HG02870 (cell line): ENCODE measurements around the gene ELANE.
"Not testable (repeated sequence)": the region's sequence is repeated elsewhere in the genome, so short reads cannot be mapped to it uniquely, and the experiment has no call there.

Experiments used
- ATAC-seq: cut with Tn5 transposase; IDR thresholded peaks from one replicate; pipeline ENCODE4 v1.9.1; 2021; ENCODE audit warnings: mild to moderate bottlenecking, moderate library complexity; ENCODE audit not compliant: unreplicated experiment

The ELANE gene

GRCh38 chr19:876780-877314 is 24.7 kb downstream of the ELANE start:
- no peak for ATAC-seq

- not testable (repeated sequence) for ATAC-seq
Measured at GRCh38 chr19:877992-878660, 26.0 kb downstream of the ELANE start.

DNA sequence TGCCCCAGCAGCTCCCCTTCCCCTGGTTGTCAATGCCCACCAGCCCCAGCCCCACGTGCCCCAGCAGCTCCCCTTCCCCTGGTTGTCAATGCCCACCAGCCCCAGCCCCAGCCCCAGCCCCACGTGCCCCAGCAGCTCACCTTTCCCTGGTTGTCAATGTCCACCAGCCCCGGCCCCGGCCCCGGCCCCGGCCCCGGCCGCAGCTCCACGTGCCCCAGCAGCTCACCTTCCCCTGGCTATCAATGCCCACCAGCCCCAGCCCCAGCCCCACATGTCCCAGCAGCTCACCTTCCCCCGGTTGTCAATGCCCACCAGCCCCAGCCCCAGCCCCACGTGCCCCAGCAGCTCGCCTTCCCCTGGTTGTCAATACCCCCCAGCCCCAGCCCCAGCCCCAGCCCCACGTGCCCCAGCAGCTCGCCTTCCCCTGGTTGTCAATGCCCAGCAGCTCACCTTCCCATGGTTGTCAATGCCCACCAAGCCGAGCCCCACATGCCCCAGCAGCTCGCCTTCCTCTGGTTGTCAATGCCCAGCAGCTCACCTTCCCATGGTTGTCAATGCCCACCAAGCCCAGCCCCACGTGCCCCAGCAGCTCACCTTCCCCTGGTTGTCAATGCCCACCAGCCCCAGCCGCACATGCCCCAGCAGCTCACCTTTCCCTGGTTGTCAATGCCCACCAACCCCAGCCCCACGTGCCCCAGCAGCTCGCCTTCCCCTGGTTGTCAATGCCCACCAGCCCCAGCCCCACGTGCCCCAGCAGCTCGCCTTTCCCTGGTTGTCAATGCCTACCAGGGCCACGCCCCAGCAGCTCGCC is 26.9 kb downstream of the ELANE start:
- ATAC-seq = not testable (repeated sequence)

GRCh38 chr19:879711-880438 is 27.8 kb downstream of the ELANE start:
- ATAC-seq = no peak

DNA sequence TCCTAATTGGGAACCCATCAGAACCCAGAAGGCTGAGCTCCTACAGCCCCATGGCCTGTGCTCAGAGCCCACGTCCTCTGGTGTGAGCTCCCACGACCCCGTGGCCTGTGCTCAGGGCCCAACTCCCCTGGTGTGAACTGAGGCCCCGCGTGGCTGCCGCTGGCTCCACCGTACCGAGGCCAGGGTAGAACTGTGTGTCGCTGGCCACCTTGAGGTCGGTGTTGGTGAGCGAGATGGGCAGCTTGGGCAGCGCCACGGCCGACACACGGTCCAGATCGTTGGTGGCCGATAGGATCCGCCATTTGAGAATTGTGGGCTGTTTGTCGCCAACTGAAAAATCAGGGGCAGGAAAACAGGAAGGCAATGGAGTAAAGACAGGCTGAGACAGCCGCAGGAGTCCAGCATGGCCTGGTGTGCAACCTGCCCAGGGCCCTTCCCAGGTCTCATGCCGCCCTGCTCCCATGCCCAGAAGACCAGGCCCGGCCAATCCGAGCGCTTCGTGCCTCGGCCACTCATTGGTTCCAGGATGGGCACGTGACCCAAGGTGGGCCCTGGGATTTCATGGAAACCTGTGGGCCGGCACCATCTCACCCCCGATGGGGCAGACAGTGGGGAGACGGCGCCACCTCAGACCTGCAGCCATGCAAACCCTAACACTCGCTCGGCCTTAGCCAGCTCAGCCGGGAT is 29.4 kb downstream of the ELANE start:
- ATAC-seq = no peak

GRCh38 chr19:882871-883497 is 30.9 kb downstream of the ELANE start:
- no peak for ATAC-seq

- no peak for ATAC-seq
Measured at GRCh38 chr19:883661-884211, 31.6 kb downstream of the ELANE start.

- no peak for ATAC-seq
Measured at GRCh38 chr19:884420-885211, 32.5 kb downstream of the ELANE start.

DNA sequence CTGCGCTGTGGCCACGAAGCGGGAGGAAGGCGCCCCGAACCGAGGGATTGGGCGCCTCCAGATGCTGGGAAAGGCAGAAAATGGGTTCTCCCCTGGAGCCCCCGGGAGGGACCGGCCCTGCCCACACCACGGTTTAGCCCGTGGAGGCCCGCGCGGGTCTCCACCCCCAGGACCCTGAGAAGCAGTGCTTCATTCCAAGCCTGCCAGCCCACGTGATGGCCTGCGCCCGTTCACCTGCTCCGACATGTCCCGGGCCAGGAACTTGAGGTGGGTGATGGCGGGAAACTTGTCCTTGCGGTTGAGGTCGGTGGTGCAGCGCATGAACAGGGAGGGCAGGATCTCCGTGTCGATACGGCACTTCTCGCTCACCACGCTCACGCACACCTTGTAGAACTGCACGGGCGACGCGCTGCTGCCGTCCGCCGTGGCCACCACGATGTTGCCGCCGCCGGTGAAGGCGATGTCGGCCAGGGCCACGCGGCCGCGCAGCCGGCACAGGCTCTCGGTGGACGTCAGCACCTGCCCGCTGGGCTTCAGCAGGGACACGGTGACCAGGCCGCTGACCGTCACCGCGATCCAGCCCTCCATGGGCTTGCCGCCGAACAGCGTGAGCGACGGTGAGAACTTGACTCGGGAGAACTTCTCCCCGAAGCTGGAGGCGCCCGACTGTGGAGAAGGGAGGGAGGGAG is 33.6 kb downstream of the ELANE start:
- no peak for ATAC-seq

- no peak for ATAC-seq
Measured at GRCh38 chr19:887072-887471, 35.0 kb downstream of the ELANE start.

- no peak for ATAC-seq
Measured at GRCh38 chr19:887599-887998, 35.5 kb downstream of the ELANE start.

DNA sequence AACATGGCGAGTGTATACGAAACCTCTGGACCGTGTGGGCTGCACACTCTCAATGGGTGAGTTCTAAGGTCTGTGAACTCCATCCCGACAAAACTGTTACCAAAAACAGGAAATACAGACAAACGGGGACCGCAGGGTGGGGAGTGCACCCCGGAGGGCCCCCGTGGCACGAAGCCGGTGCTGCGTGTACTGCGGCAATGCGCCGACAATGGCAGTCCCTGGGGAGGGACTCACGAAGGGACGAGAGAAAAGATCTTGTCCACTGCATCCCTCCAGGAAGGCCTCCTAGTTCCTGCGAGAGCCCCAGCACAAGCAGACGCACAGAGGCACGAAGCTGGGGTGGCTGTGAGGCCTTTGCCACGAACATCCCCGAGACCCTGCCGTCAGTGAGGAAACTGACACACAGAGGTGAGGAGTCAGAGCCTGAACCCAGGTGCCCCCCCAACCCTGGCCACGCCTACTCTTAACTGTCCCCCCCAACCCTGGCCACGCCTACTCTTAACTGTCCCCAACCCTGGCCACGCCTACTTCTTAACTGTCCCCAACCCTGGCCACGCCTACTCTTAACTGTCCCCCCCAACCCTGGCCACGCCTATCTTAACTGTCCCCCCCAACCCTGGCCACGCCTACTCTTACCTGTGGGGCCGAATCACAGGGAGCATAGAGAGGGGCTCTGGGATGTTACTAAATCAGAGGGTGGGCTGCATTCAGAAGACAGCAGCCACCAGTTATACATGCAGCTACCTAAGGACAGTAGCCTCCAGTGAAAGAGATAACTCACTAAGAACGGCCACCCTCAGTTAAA is 36.7 kb downstream of the ELANE start:
- no peak for ATAC-seq

DNA sequence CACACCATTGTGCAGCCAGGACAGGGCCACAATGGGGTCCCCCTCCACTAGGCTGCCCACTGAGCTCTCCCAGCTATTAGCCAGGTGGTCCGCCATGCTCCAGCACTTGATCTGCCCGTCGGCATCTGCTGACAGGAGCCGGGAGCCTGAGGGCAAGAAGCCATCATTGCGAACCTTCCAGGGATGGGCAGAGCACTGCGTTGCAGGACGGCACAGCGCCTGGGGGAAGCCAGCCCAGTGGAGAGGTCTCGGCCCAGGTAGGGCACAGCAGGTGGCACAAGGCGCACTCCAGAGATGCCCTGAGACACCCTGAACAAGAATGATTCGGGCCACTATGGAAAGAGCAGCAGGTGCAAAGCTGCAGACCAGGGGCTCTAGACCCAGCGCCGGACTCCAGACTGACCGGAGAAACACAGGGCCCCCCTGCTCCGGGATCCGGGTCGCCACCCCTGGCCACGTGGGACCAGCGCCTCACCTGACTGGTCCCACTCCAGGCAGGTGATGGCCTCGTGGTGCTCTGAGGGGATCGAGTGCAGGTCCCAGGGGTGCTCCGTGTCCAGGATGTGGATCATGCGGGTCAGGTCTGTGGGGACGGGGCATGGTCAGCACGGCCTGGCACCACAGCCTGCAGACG is 37.7 kb downstream of the ELANE start:
- ATAC-seq = no peak

DNA sequence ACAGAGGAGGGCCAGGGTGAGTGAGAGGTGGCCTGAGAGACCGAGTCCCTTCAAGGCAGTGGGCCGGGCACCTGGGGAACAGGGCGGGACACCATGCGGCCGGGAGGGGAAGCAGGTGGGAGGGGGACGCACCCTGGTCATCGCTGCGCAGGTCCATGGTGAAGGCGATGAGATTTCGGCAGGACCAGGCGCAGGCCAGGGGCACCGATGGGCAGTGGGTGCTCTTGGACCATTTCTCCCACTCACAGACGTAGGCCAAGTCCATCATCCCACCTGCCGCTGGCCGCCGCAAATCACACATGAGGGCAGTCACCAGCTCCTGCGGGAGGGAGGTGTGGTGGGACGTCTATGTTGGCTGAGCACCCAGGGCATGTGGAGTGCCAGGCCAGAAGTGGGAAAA is 38.7 kb downstream of the ELANE start:
- no peak for ATAC-seq

DNA sequence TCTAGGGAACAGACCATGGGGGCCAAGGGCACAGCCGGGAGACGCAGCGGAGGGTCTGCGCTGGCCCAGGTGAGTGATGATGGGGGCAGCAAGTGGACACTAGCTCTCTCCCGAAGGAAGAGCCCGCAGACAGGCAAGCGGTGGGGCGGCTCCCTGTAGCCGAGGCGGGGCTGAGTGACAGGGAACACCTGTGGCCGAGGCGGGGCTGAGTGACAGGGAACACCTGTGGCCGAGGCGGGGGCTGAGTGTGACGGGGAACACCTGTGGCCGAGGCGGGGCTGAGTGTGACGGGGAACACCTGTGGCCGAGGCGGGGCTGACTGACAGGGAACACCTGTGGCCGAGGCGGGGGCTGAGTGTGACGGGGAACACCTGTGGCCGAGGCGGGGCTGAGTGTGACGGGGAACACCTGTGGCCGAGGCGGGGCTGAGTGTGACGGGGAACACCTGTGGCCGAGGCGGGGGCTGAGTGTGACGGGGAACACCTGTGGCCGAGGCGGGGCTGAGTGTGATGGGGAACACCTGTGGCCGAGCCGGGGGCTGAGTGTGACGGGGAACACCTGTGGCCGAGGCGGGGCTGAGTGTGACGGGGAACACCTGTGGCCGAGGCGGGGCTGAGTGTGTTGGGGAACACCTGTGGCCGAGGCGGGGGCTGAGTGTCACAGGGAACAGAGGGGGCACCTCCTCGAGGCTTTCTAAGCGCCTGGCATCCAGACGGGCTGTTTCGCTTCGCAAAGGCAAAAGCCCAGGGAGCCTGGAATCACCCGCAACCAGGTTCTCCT is 39.5 kb downstream of the ELANE start:
- ATAC-seq = not testable (repeated sequence)

GRCh38 chr19:892243-892893 is 40.3 kb downstream of the ELANE start:
- no peak for ATAC-seq
